ENCODE data around the gene FOXD2.

FOXD2 gene

GRCh38 chr1:47444297-47444561 is 6.4 kb downstream of the FOXD2 start:
- TF ChIP-seq CTCF (conservative IDR thresholded peaks at IDR 0.05; ENCODE audit: low read depth, low read length): no peak
- peak overlapping the region; percentile 59 for H3K4me3 ChIP-seq (ENCODE audit: low read depth, low read length)
- peak; percentile 56 for DNase-seq (ENCODE audit: low read depth)

GRCh38 chr1:47444562-47445465 is 7.0 kb downstream of the FOXD2 start:
- peak; percentile 57 for DNase-seq (ENCODE audit: low read depth)
- H3K4me3 ChIP-seq (ENCODE audit: low read depth, low read length): peak overlapping the region; percentile 59
- no peak for TF ChIP-seq CTCF (conservative IDR thresholded peaks at IDR 0.05; ENCODE audit: low read depth, low read length)

- TF ChIP-seq CTCF (conservative IDR thresholded peaks at IDR 0.05; ENCODE audit: low read depth, low read length): no peak
- DNase-seq (ENCODE audit: low read depth): no peak
- H3K4me3 ChIP-seq (ENCODE audit: low read depth, low read length): no peak overlapping the region
Observed at GRCh38 chr1:47445823-47446550, 8.1 kb downstream of the FOXD2 start.

- no peak overlapping the region for H3K4me3 ChIP-seq (ENCODE audit: low read depth, low read length)
- TF ChIP-seq CTCF (conservative IDR thresholded peaks at IDR 0.05; ENCODE audit: low read depth, low read length): no peak
- DNase-seq (ENCODE audit: low read depth): no peak
Observed at GRCh38 chr1:47448462-47449222, 10.8 kb downstream of the FOXD2 start.

GRCh38 chr1:47449822-47450552 is 12.1 kb downstream of the FOXD2 start:
- DNase-seq (ENCODE audit: low read depth): peak; percentile 10
- peak; percentile 54 for TF ChIP-seq CTCF (conservative IDR thresholded peaks at IDR 0.05; ENCODE audit: low read depth, low read length)
- H3K4me3 ChIP-seq (ENCODE audit: low read depth, low read length): no peak overlapping the region

GRCh38 chr1:47450606-47451005 is 12.8 kb downstream of the FOXD2 start:
- TF ChIP-seq CTCF (conservative IDR thresholded peaks at IDR 0.05; ENCODE audit: low read depth, low read length): no peak
- H3K4me3 ChIP-seq (ENCODE audit: low read depth, low read length): no peak overlapping the region
- no peak for DNase-seq (ENCODE audit: low read depth)

Data from choroid plexus epithelial cell (primary cell).